C4-2B (cell line): ENCODE measurements around the gene ST6GALNAC6.

Experiments
- H3K27ac ChIP-seq: fragments of 450-650 bp; 2 replicates; pipeline ENCODE4 v1.5.1; 2017
- ZFX ChIP-seq: fragments of 450-650 bp; IDR thresholded peaks from 2 replicates; pipeline ENCODE4 v1.6.1; 2017
- TF ChIP-seq, protein P1 (sequence below): fragments of 450-650 bp; conservative IDR thresholded peaks from 2 replicates; pipeline ENCODE4 v1.5.1; 2017; ENCODE audit warnings: mild to moderate bottlenecking

The ST6GALNAC6 gene

DNA sequence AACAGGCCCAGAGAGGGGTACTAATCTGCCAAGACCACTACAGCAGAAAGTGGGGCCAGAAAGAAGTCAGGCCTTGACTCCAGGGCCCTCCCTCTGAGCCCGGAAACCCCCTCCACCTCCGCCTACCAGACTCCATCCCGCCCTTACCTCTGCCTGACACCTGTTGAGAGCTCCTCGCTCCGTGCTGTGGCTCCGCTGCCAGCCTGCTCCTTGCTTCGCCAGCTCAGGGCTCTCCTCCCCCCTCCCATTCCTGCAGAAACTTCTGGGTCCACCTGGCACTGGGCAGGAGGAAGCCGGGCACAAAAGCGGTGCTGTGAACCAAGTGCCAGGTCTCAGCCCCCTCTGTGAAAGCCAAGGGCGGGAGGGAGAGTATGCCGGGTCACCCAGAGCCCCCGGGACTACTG is 6.4 kb upstream of the ST6GALNAC6 start:
- H3K27ac ChIP-seq, result no peak overlapping the region
- TF ChIP-seq, protein P1, sequence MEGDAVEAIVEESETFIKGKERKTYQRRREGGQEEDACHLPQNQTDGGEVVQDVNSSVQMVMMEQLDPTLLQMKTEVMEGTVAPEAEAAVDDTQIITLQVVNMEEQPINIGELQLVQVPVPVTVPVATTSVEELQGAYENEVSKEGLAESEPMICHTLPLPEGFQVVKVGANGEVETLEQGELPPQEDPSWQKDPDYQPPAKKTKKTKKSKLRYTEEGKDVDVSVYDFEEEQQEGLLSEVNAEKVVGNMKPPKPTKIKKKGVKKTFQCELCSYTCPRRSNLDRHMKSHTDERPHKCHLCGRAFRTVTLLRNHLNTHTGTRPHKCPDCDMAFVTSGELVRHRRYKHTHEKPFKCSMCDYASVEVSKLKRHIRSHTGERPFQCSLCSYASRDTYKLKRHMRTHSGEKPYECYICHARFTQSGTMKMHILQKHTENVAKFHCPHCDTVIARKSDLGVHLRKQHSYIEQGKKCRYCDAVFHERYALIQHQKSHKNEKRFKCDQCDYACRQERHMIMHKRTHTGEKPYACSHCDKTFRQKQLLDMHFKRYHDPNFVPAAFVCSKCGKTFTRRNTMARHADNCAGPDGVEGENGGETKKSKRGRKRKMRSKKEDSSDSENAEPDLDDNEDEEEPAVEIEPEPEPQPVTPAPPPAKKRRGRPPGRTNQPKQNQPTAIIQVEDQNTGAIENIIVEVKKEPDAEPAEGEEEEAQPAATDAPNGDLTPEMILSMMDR, result no peak
- TF ChIP-seq ZFX, result no peak

DNA sequence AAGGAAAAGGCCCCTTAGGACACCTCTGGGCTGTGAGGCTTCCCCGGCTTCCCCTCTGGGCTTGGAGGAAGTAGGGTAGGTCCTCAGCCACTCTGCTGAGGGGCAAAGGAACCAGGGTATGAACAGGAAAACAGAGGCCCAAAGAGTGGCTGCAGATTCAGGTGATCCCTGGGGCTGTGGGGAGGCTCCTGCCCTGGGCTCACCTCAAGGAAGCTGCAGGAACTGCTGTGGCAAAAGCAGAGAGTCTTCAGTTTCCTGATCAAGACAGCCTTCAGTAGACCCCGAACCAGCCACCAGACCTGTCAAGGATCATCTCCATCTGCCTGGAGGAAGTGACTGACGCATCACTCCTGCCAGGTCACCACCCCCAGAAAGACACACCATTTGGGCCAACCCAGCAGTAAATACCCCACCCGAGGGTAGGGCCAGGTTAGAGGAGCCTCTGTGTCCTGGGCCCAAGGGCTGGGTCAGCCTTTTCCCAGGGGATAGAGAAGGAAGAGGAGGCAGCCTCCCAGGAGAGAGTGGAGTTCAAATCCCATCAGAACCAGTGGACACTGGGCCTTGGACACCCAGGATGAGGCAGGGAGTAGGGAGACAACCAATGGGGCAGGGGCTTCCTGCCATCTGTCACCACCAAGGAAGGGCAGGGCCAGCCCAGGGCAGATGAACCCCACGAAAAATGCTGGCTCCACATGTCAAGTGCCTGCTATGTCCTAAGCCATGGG is 5.8 kb upstream of the ST6GALNAC6 start:
- no peak for TF ChIP-seq ZFX
- TF ChIP-seq, protein P1, result no peak
- H3K27ac ChIP-seq, result no peak overlapping the region

DNA sequence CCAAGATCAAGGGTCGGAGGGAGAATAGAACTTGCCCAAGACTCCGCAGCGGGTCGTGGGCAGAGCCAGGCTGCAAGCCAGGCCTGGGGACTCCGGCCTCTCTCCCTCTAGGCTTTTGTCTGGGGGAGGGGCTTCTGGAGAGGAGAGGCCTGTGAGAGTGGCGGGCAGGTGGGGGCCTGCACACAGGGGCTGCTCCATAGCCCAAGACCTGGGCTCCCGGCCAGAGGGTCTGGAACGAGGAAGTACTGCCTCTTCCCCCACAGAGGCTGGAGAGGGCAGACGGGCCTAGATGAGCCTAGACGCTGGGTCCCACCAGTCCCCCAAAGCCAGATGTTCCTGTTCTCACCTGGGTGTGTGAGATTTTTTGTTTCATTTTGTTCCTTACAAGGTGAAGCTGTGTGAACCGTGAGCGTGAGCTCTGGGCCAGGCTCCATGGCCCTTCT is 5.2 kb upstream of the ST6GALNAC6 start:
- no peak for TF ChIP-seq ZFX
- TF ChIP-seq, protein P1, result no peak
- no peak overlapping the region for H3K27ac ChIP-seq

DNA sequence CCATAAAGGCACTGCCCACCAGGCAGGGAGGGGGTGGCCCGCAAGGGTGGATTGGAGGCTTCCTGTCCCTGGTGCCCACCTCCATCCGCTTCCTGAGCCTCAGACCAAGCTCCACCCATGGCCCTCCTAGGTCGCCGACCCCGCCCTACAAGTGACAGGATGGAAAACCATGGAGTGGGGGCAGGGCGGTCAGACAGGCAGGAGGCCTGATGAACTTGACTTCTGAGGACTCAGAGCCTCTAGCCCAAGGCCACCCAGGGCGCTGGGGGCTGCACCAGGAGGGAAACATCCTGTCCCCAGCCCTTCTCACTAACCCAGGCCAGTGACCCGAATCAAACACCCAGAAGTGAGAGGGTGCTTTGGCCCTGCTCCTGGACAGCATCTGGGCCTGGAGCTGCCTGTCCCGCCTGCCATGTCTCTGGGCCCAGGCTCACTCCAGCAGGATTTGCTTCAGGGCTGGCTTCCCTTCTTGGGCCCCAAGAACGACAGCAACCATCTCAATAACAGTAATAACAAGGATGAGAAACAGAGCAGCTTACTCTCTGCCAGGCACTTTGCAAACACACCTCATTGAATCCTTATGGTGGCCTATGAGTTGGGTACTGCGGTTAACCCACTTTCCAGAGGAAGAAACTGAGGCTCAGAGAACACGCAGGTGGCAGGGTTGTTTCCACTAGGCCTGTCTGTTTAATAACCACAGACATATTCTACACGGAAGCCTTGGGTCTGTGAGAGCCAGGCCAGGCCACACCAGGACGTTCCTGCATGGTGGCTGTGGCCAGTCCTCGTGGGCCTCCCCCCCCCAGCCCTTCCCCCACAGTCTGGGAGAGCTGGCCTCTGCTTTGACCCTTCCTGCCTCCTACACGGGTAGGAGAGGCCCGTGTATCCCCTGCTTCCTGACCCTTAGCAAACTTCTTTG is 4.4 kb upstream of the ST6GALNAC6 start:
- no peak overlapping the region; the same call in 1 of the 2 replicates for H3K27ac ChIP-seq
- TF ChIP-seq, protein P1, result no peak
- TF ChIP-seq ZFX, result no peak

DNA sequence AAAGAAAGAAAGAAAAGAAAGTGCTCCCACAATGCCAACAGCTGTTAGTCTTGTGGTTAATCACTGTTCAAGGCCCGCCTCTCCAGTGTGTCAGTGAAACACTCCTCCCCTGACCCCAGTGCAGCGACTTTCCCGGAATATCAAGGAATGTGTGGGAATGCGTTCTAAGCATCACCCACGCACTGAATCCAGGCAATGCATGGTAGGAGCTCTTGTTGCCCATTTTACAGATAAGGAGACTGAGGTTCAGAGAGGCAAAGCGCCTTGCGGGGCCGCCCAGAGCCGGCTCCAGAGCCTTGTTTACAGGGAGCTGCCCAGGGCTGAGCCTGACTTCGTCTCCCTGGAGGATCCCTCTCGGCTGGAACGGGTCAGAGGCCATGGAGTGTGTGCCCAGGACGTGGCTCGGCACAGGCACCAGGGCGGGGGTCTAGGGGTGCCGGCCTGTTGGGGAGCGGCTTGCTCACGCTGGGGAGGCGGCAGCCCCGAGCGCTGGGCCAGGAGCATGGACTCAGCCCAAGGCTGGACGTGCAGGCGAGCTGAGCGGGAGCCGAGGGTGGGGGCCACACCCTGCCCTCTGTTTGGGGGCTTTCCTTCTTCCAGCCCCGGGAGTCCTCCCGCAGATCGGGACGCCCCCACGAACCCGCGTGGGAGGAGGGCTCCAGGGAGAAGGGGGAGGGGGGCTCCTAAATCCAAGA is 823 bp downstream of the ST6GALNAC6 start:
- no peak for TF ChIP-seq ZFX
- TF ChIP-seq, protein P1, result no peak
- H3K27ac ChIP-seq, result peak overlapping the region; percentile 69

DNA sequence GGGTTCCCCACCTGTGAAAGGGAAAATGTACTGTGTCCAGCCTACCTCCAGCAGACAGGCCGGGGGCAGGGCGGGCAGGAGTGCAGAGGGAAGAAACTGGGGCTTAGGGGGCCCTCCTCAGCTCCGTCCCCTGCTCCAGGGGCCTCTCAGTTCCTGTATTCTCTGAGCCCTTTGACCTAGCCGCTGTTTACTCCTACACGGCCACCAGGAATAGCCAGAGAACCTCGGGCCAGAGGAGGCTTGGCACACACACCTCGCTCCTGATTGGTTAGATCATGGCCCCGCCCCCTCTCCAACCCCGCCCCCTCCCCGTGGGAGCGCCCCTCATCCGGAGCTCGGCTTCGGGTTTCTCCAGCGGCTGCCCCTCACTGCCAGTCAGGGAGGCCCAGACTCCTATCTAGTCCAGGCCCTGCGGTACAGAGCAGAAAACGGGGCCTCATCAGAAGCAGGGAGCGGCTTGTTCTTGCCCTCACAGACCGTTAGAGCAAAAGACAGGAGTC is 2.2 kb downstream of the ST6GALNAC6 start:
- 0 out of 2 replicates have a peak overlapping the region, but pooled peaks have one; percentile 5 for H3K27ac ChIP-seq
- no peak for TF ChIP-seq ZFX
- TF ChIP-seq, protein P1, result no peak
